IPS-20b (cell line): ENCODE results near the gene MKNK1.
A peak's percentile ranks its signal among the peaks of the same experiment; 100 is the strongest.

Experiments used
- H3K27ac ChIP-seq: one replicate; pipeline ENCODE4 v1.5.1; 2013; ENCODE audit warnings: low read length
- H3K27me3 ChIP-seq: 2 replicates; pipeline ENCODE4 v1.6.1; 2013; ENCODE audit warnings: mild to moderate bottlenecking, low read length, inconsistent platforms; ENCODE audit not compliant: insufficient read depth
- H3K36me3 ChIP-seq: 2 replicates; pipeline ENCODE4 v1.6.1; 2013; ENCODE audit warnings: low read depth, mild to moderate bottlenecking, inconsistent platforms, low read length, moderate library complexity; ENCODE audit not compliant: insufficient read depth
- H3K4me1 ChIP-seq: 2 replicates; pipeline ENCODE4 v1.6.1; 2013; ENCODE audit warnings: mild to moderate bottlenecking, control low read depth, inconsistent platforms, low read length, moderate library complexity; ENCODE audit not compliant: insufficient read depth
- H3K4me3 ChIP-seq: 2 replicates; pipeline ENCODE4 v1.5.1; 2013; ENCODE audit warnings: mild to moderate bottlenecking, low read length, inconsistent platforms
- H3K9ac ChIP-seq: 2 replicates; pipeline ENCODE4 v1.6.1; 2013; ENCODE audit warnings: low read depth, mild to moderate bottlenecking, inconsistent platforms, low read length, moderate library complexity
- H3K9me3 ChIP-seq: 2 replicates; pipeline ENCODE4 v1.6.1; 2013; ENCODE audit warnings: mild to moderate bottlenecking, low read depth, low read length, inconsistent platforms; ENCODE audit not compliant: insufficient read depth

The MKNK1 gene

DNA sequence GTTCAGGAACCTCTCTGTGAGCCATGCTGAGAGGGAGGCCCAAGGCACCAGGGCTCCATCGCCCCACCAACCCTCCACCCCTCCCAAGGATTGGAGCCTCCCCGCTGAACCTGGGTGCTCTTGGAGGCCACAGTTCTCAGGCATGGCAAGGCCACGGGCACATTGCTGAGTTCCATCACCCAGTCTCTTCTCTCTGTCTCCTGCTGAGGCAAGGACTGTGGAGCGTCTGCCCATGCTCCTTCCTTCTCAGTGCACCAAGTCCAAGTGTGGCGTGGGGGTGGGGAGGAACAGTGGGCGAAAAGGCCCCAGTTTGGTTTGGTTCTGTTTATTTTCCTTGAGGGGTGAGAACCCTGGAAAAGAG, 49.9 kb downstream of the MKNK1 start:
- Histone ChIP-seq H3K27ac (no peak overlapping the region), H3K9me3 (no peaks in the 10 kb centered on the region), H3K36me3 (no peaks in the 10 kb centered on the region), H3K9ac (no peak overlapping the region), H3K4me1 (no peaks in the 10 kb centered on the region), H3K4me3 (no peak overlapping the region), H3K27me3 (peaks cover 13% of the 10 kb centered on the region)

DNA sequence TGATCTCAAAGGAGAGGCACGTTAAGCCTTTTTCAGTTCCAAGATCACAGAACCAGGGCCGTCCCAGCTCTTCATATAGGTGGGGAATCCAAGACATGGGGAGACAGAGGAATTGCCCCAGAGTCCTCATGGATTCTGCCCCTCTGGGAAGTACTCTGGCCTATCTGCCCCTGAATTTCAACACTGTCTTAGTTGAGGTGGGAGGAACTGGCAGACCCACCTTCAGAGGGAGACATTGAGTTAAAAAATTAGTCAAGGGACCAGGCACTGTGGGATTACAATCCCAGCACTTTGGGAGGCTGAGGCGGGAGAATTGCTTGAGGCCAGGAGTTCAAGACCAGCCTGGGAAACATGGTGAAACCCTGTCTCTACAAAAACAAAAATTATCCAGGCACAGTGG, 50.6 kb downstream of the MKNK1 start:
- peaks cover 13% of the 10 kb centered on the region for H3K27me3 ChIP-seq
- H3K9me3 ChIP-seq: no peaks in the 10 kb centered on the region
- no peaks in the 10 kb centered on the region for H3K36me3 ChIP-seq
- no peaks in the 10 kb centered on the region for H3K4me1 ChIP-seq
- H3K4me3 ChIP-seq: no peak overlapping the region
- no peak overlapping the region for H3K9ac ChIP-seq
- no peak overlapping the region for H3K27ac ChIP-seq

- peaks cover 17% of the 10 kb centered on the region for H3K27me3 ChIP-seq
- H3K27ac ChIP-seq: no peak overlapping the region
- H3K9me3 ChIP-seq: no peaks in the 10 kb centered on the region
- H3K36me3 ChIP-seq: no peaks in the 10 kb centered on the region
- H3K9ac ChIP-seq: no peak overlapping the region
- H3K4me3 ChIP-seq: no peak overlapping the region
- no peaks in the 10 kb centered on the region for H3K4me1 ChIP-seq
Observed at GRCh38 chr1:46552357-46553237, 51.5 kb downstream of the MKNK1 start.

GRCh38 chr1:46551597-46552095, 52.4 kb downstream of the MKNK1 start, which contains the start of gene KNCN:
Gene KNCN, minus strand, starts transcription at chr1:46551647. Its CDS starts 432 bp downstream, at chr1:46551215.
- no peaks in the 10 kb centered on the region for H3K36me3 ChIP-seq
- no peak within 1 kb of the TSS for H3K4me3 ChIP-seq
- no peaks in the 10 kb centered on the region for H3K9me3 ChIP-seq
- peaks cover 26% of the 10 kb centered on the region for H3K27me3 ChIP-seq
- no peak within 1 kb of the TSS; the same call in 1 of the 2 replicates for H3K9ac ChIP-seq
- H3K4me1 ChIP-seq: no peaks in the 10 kb centered on the region
- no peak within 1 kb of the TSS for H3K27ac ChIP-seq

DNA sequence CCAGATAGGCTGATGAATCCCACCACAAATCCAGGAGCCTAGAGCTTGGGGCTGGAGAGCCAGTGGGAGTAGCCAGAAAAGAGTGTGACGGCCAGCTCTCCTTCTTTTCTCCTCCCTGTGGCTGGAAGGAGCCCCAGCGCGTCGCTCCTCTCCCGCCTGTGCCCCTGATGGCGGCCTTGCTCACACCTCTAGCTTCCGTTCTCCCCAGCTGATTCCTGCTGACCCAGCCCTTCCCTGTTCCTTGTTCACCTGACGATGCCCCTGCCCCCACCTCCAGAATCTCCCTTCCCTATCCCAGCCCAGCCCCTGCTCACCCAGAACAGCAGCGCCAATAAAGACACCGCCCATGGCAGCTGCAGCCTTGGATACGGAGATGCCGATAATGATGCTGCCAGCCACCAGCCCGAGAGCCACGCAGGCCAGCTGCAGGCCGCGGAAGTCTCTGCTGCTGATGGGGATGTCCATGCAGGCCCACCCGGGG, 53.3 kb downstream of the MKNK1 start:
- no peaks in the 10 kb centered on the region for H3K36me3 ChIP-seq
- H3K27ac ChIP-seq: no peak overlapping the region
- H3K9ac ChIP-seq: no peak overlapping the region; the same call in 1 of the 2 replicates
- H3K9me3 ChIP-seq: no peaks in the 10 kb centered on the region
- peaks cover 35% of the 10 kb centered on the region for H3K27me3 ChIP-seq
- H3K4me3 ChIP-seq: no peak overlapping the region
- H3K4me1 ChIP-seq: no peaks in the 10 kb centered on the region

DNA sequence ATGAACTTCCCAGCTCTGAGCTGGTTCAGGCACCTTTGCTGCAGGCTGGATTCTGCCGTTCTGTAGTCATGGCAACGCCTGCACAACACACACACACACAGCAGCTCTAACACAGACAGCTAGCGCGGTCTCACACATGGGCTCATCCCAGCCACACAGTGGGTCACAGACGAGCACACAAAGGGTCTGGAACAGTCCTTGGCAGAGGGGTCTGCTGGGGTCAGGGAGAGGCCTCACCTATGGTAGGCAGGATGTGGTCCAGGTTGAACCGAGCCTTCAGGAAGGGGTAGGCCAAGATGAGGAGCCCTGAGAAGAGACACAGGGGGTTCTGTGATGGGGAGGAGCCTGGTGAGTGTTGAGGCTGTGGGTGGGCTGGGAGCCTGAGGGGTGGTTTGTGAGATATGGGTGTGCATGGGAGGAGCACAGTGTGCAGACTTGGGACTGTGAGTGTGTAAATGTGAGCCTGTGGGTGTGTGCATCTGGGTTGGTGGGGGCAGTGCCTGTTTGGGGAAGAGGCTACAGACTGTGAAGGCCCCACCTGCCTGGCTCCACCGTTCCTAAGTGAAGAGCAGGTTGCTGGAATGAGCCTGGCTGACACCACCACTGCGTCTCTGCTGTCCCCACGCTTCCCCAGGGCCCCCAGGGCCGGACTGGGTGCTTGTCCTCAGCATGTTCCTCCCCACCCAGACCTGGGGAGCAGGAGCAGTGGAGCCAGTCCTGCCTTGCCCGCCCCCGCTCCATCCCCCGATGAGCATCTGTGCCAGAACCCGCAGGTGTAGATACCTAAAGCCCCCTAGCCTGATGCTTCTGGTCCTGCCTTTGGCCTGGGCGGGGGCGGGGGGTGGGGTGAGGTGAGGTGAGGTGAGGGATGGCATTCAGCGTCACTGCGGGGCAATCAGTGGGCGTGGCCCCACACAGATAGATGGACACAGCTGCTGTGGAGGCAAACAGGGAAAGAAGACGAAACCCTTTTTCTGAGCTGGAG, 54.1 kb downstream of the MKNK1 start:
- Histone ChIP-seq H3K27me3 (peaks cover 43% of the 10 kb centered on the region), H3K4me1 (no peaks in the 10 kb centered on the region), H3K9ac (no peak overlapping the region), H3K9me3 (no peaks in the 10 kb centered on the region), H3K4me3 (no peak overlapping the region), H3K27ac (no peak overlapping the region), H3K36me3 (no peaks in the 10 kb centered on the region)

DNA sequence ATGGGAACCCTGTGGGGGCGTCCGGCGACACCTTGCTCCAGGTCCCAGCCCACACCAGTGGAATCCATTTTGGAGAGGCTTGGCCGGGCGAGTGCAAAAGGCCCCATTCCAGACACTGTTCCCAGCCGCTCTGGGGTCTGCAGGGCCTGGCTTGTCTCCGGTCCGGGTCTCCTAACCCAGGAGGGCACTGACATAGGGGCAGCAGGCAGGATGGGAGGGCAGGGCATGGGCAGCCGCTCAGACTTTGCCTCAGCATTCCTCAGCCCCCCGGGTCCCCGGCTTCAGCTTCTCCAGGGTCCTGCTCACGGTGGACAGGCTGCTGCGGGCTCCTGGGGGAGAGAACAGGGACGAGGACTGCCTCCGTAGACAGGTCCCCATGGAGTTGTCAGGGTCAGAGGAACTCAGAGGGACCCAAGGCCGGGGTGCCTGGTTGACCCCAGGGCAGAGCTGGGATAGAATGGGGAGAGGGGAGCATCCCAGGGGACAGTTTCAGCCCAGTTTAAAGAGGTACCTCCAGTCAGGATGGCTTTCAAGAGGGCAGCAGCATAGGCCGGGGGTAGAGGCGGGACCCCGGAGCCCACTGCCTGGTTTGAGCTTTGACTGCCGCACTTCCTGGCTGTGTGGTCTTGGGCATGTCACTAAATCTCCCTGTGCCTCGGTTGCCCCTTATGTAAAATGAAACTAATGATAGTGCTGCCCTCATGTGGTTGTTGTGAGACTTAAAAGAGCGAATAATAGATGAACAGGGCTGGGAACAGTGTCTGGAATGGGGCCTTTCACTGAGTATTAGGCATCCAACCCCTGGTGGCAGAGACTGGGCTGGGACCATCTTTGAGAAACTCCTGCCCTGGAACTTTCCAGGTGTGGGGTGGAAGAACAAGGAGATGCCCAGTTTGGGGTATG, 56.3 kb downstream of the MKNK1 start:
- Histone ChIP-seq H3K27me3 (peaks cover 65% of the 10 kb centered on the region), H3K4me1 (no peaks in the 10 kb centered on the region; the same call in 1 of the 2 replicates), H3K9ac (no peak overlapping the region), H3K4me3 (no peak overlapping the region), H3K27ac (no peak overlapping the region), H3K9me3 (no peaks in the 10 kb centered on the region), H3K36me3 (no peaks in the 10 kb centered on the region)

- H3K27me3 ChIP-seq: peaks cover 75% of the 10 kb centered on the region
- H3K9ac ChIP-seq: no peak overlapping the region
- no peak overlapping the region for H3K4me3 ChIP-seq
- no peaks in the 10 kb centered on the region for H3K9me3 ChIP-seq
- no peaks in the 10 kb centered on the region; the same call in 1 of the 2 replicates for H3K4me1 ChIP-seq
- no peak overlapping the region for H3K27ac ChIP-seq
- no peaks in the 10 kb centered on the region for H3K36me3 ChIP-seq
Observed at GRCh38 chr1:46546210-46546609, 57.9 kb downstream of the MKNK1 start.

- Histone ChIP-seq H3K4me3 (no peak overlapping the region), H3K27me3 (peaks cover 79% of the 10 kb centered on the region), H3K4me1 (no peaks in the 10 kb centered on the region; the same call in 1 of the 2 replicates), H3K9ac (no peak overlapping the region), H3K9me3 (no peaks in the 10 kb centered on the region), H3K27ac (no peak overlapping the region), H3K36me3 (no peaks in the 10 kb centered on the region)
Observed at GRCh38 chr1:46545784-46546183, 58.3 kb downstream of the MKNK1 start.

- Histone ChIP-seq H3K27ac (no peak overlapping the region), H3K36me3 (no peaks in the 10 kb centered on the region), H3K4me3 (peak overlapping the region; percentile 75), H3K4me1 (no peaks in the 10 kb centered on the region; the same call in 1 of the 2 replicates), H3K9ac (no peak overlapping the region), H3K9me3 (no peaks in the 10 kb centered on the region), H3K27me3 (peaks cover 87% of the 10 kb centered on the region)
Observed at GRCh38 chr1:46544561-46545240, 59.4 kb downstream of the MKNK1 start.
